Measurements from ENCODE around the gene VDAC1.

- TF ChIP-seq CTCF (IDR thresholded peaks at IDR 0.05) (no peak), POLR2A (IDR thresholded peaks at IDR 0.05) (no peak)
These were observed 45.1 kb downstream of the VDAC1 start for GRCh38 chr5:133959643-133960042.
